Activated gamma-delta T cell (primary cell): ENCODE measurements around the gene SPTY2D1.
"Not testable (repeated sequence)": the region's sequence is repeated elsewhere in the genome, so short reads cannot be mapped to it uniquely, and the experiment has no call there.

ENCODE experiments used
- DNase-seq: peaks from one replicate; lab custom pipeline; 2025; lab: John Stamatoyannopoulos, UW

Gene SPTY2D1

DNA sequence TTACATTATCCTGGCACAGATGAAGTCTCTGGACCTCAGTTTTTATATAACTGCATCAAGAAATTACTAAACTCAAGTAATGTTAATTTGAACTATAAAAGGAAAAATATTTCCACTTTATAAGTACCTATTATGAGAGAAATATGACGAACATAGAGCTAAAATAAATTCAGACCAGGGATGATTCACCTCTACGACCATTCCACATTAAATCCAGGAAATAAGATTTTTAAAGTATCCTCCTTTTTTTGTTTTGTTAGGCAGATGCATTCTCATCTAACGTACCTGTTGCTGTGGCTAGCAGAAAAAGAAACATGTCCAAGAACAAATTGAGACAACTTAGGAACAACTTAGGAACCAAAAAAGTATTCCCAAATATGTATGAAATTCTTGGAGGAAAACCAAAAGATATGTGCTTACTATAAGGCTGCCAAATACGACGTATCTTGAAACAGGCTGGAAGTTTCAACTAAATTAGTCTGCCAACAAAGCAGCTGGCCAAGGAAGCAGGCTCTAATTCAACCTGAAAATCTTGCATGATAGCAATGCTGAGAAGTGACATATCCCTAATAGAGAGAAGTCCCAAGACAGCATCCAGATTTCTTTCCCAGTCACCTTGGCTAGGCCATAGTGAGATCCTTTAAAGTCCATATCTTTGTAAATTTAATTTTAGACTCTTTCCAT, 15.7 kb downstream of the SPTY2D1 start:
- no peak for DNase-seq

- no peak for DNase-seq
Observed at GRCh38 chr11:18617688-18618341, 16.3 kb downstream of the SPTY2D1 start.

DNA sequence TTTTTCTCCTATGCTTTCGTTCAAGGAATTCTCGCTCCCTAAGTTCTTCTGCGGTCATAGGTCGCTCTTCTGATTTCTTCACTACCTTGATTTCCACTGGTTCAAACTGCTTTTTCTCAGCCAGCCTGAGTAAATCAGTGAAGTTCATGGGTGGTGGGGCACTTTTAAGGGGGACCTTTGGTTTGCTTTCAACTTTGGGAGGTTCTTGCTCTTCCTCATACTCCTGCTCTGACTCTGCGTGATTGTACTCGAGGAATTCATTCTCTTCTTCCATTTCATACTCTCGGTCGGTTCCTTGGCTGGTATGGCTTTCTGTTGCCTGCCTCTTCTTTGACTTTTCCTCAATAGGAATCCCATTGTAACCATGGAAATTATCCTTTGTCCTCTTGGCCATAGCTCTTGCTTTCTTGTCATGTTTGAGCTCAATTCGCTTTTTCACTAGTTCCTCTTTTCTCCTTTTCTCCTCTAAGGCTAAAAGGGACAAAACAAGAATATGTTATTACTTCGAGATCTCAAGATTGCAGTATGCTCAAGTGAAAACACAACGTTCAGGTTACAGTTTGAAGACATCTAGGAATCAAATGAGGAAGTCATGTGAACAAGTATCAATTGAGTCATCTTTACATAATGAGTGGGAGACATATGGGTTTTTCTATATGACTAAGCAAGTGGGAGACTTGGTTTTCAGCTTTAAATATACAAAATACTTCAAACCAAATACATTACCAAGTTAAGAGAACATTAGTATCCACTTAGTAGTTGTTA, 18.3 kb downstream of the SPTY2D1 start:
- no peak for DNase-seq

GRCh38 chr11:18614667-18615066, 19.5 kb downstream of the SPTY2D1 start:
- no peak for DNase-seq

- no peak for DNase-seq
Observed at GRCh38 chr11:18612394-18612793, 21.7 kb downstream of the SPTY2D1 start.

GRCh38 chr11:18611196-18611595, 22.9 kb downstream of the SPTY2D1 start:
- no peak for DNase-seq

DNA sequence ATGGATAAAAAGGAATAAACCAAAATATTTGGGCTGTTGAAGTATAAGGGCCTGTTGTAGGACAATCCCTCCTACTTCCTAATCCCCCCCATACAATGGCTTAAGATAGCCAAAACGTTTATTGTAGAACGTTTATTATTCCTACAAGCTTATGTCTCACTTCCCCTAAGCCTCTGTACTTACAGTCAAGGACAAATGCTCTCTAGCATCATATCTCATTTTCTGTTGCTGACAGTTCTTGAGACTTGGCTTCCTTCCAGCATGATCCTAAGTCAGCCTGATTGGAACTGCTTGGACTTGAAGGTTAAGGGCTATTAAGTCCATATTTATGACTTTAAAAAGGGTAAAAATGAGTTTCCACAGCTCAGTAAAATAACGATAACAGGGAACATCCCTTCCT, 25.8 kb downstream of the SPTY2D1 start:
- DNase-seq, result no peak

DNA sequence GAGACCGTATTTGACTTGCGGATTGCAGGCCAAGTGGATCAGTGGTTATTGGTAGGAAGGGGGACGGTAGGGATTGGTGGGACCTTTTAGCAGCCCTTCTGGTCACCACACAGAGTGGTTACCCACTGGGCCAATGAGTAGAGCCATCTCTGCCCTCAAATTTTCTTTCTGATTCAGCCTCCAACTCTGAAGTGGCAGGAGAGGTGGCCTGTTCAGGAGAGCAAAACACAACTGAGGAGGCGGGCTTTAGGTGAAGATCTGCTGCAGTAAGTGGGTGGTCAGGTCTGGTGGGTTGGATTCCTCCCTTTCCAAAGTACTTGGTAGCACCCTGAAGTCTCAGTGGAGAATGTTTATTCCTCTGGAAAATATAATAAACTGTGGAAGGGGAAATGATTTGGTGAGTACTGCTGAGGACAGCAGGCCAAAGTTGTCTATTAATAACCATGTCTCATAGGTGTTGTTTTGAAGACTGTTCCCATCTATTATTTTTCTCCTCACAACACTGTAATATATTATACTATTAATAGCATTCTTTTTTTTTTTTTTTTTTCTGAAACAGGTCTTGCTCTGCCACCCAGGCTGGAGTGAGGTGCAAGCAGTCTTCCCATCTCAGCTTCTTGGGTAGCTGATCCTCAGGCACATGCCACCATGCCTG, 33.1 kb downstream of the SPTY2D1 start:
- DNase-seq, result no peak

DNA sequence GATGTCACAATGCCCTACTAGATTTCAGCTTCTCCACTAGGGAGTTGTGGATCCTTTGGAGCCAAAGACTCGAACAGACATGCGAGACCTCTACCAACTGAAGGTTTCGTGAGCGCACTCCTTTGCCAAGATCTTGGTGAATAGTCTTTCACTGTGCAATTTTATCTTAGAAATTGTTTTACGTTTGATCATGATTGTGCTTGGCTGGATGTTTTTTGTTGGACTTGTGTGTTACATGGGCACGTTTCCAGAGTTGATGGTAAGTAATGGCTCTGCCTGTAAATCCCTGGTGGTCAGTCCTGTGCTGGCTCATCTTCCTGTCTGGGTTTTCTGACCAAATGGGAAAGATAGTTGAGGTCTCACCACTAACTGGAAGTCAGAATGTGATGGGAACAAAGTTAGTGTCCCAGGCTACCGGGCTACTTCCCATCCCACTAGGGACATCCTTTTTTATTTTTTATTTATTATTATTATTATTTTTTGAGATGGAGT, 34.4 kb downstream of the SPTY2D1 start, which contains the start of gene MISFA:
MISFA (plus strand) TSS at position 51 of the 492 bp plus-strand sequence; CDS start at position 191, 140 bp downstream.
- no peak for DNase-seq

DNA sequence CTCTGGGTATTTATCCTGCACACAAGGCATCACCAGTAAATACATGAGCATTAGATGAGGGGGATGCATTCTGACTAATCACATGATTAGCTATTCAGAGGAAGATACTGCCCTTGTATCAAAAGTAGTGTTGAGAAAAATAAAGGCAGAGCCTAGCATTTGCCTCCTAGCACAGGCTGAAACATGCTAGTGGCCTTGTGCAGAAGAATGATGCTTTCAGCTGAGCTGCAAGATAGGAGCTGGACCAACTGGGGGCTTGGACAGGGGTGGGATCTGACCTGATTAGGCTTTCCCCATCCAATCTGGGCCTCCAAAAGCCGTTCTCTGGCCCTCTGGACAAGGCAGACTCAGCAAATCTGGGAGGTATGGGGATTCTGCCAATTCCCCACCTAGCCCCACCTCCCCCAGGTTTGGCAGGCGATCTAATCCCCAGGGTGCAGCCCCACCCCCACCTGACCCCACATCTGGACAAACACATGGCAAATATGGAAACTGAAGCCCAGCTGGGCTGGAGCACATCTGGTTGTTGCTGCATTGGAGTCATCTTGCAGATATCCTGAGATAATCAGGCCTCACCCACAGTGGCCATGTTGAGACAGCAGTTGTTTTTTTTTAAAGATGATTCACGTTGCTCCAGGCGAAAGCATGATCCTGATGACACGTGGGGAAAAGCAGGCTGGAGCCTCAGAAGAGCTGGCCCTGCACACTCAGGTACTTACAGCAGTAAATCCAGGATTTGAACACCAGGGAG, 39.0 kb downstream of the SPTY2D1 start:
- no peak for DNase-seq

- DNase-seq, result not testable (repeated sequence)
Observed at GRCh38 chr11:18594088-18594487, 40.1 kb downstream of the SPTY2D1 start.

DNA sequence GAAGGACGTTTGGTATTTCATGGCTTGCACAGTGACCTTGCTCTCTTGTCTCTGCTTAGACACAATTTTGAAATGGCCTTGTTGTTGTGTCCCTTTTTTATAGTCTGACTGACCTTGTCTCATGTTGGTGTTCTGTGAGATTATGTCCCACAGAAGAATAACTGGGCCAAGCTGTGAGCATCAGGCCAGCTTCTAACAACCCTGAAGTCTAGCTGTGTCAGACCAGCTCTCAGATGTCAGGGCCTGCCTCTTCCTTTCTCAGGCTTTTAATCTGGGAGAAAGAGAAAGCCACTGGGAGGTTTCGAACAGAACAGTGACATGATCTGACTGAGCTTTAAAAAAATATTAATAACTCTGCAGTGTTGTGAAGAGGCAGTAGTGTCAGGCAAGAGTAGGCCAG, 43.6 kb downstream of the SPTY2D1 start:
- DNase-seq, result no peak

DNA sequence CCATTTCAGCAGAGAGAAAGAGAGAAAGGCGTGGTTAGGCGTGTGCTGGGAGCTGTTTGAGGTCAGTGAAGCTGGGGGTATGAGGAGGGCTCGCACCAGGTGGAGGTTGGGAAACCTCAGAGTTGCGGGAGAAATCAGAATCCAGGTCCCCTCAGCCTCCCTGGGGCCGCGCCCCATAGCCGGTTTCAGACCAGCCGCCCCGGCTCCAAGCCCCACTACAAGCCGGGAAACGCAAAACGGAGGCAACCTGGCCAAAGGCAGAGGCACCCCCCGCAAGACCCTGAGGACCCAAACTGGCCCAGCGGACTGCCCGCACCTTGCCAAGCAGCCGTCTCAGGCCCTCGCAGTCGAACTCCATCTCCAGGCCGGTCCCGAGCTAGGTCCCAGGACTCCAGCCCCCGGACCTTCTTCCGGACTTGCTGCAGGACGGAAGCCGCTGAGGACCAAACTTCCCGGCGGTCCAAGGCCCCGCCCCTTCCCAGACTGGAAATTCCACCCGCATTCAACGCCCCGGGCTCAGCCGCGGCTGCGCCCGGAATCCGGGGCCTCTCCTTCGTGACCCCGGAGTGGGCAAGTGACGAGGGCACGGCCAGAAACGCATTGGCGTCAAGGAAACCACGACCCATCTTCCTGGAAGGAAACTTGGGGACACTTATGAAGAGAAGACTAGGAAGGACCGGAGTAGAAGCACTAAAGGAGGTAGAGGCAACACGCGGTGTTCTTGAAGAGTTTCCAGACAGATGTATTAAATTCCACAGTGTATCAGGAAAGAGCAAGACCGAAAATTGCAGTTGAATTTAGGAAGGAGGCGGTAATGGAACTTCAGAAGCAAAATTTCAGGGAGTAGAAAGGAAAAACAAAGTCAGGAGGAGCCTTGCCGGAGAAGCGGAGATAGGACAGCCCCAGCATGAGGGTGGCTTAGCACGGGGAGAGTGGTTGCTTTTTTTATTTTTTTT, 45.6 kb downstream of the SPTY2D1 start, which contains the start of gene UEVLD:
UEVLD (minus strand) TSS at position 438 of the 956 bp plus-strand sequence; CDS start at position 358, 80 bp downstream.
- DNase-seq, result peak; percentile 55

GRCh38 chr11:18581825-18582224, 52.3 kb downstream of the SPTY2D1 start:
- no peak for DNase-seq

- no peak for DNase-seq
Observed at GRCh38 chr11:18580113-18580766, 53.9 kb downstream of the SPTY2D1 start.

GRCh38 chr11:18578975-18579598, 55.1 kb downstream of the SPTY2D1 start:
- DNase-seq, result no peak

DNA sequence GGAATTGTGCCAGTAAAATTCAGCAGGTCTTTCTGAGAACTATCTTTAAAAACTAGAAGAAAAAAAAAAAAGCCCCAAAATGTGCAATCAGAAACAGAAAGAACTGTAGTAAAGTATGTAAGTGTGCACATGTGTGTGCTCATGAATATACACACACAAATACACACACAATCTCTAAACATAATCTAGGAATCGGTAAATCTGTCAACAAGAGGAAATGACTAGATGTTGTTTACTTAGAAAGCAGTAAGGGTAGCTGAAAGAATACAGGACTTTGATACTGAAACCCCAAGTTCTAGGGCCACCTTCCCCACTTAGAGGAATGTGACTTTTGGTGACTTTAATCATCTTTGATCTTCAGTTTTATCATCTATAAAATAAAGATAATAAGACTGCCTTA, 58.8 kb downstream of the SPTY2D1 start:
- DNase-seq, result no peak

- DNase-seq, result no peak
Observed at GRCh38 chr11:18567081-18567480, 67.1 kb downstream of the SPTY2D1 start.

GRCh38 chr11:18566406-18566805, 67.7 kb downstream of the SPTY2D1 start:
- no peak for DNase-seq
